H1 (cell line): ENCODE data around the gene MCF2L. TPM values are rescaled to one million over a fixed set of nuclear protein-coding genes. Genes with fewer than 3 reads are reported as not detected.

Source experiments
- RNF2 ChIP-seq: fragments of 200-900, 300-1000 bp; sonication (generic); IDR thresholded peaks from 2 replicates; pipeline ENCODE4 v1.7.1; 2016; ENCODE audit warnings: borderline replicate concordance, low read depth, mild to moderate bottlenecking, antibody characterized with exemption, low read length; ENCODE audit not compliant: poor library complexity, severe bottlenecking; ENCODE audit errors: missing control alignments
- polyA plus RNA-seq, 7 experiments: library from polyadenylated mRNA; depleted of rRNA in 3 of 7; stranded (reverse) in 5 of 7; unstranded in 2 of 7; fragments of >200 nt in 5 of 7; fragments of 200-250 nt in 2 of 7; gene quantifications; 1 replicate in 5 of 7; 2 replicates in 1 of 7; 4 replicates in 1 of 7; pipeline versions ENCODE4 v1.2.1 to v1.2.3, GENCODE V29; 2011 to 2013; ENCODE audit warnings: missing spikeins in 2 of 7, mixed read lengths in 2 of 7
- total RNA-seq: library from RNA; stranded (reverse); fragmentation: NEBNext Ultra II Directional; extraction: Animal tissue kit (Norgen Biotek cat#: 25700); gene quantifications from 2 replicates; pipeline ENCODE4 v1.2.1, GENCODE V29; 2021

Gene MCF2L
- total and polyA plus RNA-seq, 2 of the 8 experiments (the other 6 are each of a cell fraction or from before 2014, with no cell fraction given) = 10.1 to 24.4 TPM

- TF ChIP-seq RNF2 = no peak
Observed at GRCh38 chr13:113004126-113004525, 35.1 kb downstream of the MCF2L start (continued).
